Trophoblast cell (in vitro differentiated cells and primary cell): ENCODE data around the gene DCAF15.
"Not testable (repeated sequence)": the region's sequence is repeated elsewhere in the genome, so short reads cannot be mapped to it uniquely, and the experiment has no call there.

Source experiments
- DNase-seq, 2 donors: peaks; one replicate each; pipeline ENCODE4 v3.0.0-alpha.2; 2016
- H2AFZ ChIP-seq: 2 replicates; pipeline ENCODE4 v1.6.1; 2013; ENCODE audit warnings: low read length, moderate library complexity, mild to moderate bottlenecking; ENCODE audit not compliant: insufficient read depth, poor library complexity
- H2AK5ac ChIP-seq: 2 replicates; pipeline ENCODE4 v1.6.1; 2013; ENCODE audit warnings: mild to moderate bottlenecking, low read length
- H2BK120ac ChIP-seq: 2 replicates; pipeline ENCODE4 v1.6.1; 2013; ENCODE audit warnings: low read length, mild to moderate bottlenecking, moderate library complexity; ENCODE audit not compliant: insufficient read depth, poor library complexity
- H2BK12ac ChIP-seq: 2 replicates; pipeline ENCODE4 v1.6.1; 2013; ENCODE audit warnings: mild to moderate bottlenecking, low read length, moderate library complexity
- H2BK5ac ChIP-seq: 2 replicates; pipeline ENCODE4 v1.6.1; 2013; ENCODE audit warnings: low read length, low read depth, moderate library complexity, mild to moderate bottlenecking; ENCODE audit not compliant: poor library complexity
- H3K14ac ChIP-seq: 2 replicates; pipeline ENCODE4 v1.6.1; 2013; ENCODE audit warnings: mild to moderate bottlenecking, low read length
- H3K18ac ChIP-seq: 2 replicates; pipeline ENCODE4 v1.6.1; 2013; ENCODE audit warnings: mild to moderate bottlenecking, low read length
- H3K23ac ChIP-seq: 2 replicates; pipeline ENCODE4 v1.6.1; 2013; ENCODE audit warnings: low read length
- H3K27ac ChIP-seq: 2 replicates; pipeline ENCODE4 v1.5.1; 2013; ENCODE audit warnings: low read depth, mild to moderate bottlenecking, inconsistent platforms, low read length, moderate library complexity
- H3K27me3 ChIP-seq: 2 replicates; pipeline ENCODE4 v1.6.1; 2013; ENCODE audit warnings: inconsistent platforms, mild to moderate bottlenecking, low read length, moderate library complexity; ENCODE audit not compliant: insufficient read depth
- H3K36me3 ChIP-seq, 2 experiments: 1 replicate in 1 of 2; 2 replicates in 1 of 2; pipeline ENCODE4 v1.6.1; 2013; ENCODE audit warnings: low read length in 2 of 2, mild to moderate bottlenecking in 2 of 2, moderate library complexity in 1 of 2; ENCODE audit not compliant: insufficient read depth in 2 of 2, control insufficient read depth in 1 of 2
- H3K4ac ChIP-seq: 2 replicates; pipeline ENCODE4 v1.6.1; 2013; ENCODE audit warnings: low read depth, mild to moderate bottlenecking, low read length, moderate library complexity
- H3K4me1 ChIP-seq, 2 experiments: 1 replicate in 1 of 2; 2 replicates in 1 of 2; pipeline ENCODE4 v1.6.1; 2013; ENCODE audit warnings: low read length in 2 of 2, mild to moderate bottlenecking in 2 of 2, moderate library complexity in 1 of 2; ENCODE audit not compliant: insufficient read depth in 2 of 2, control insufficient read depth in 1 of 2
- H3K4me2 ChIP-seq: 2 replicates; pipeline ENCODE4 v1.6.1; 2013; ENCODE audit warnings: inconsistent platforms, mild to moderate bottlenecking, low read length, moderate library complexity
- H3K4me3 ChIP-seq: 2 replicates; pipeline ENCODE4 v1.5.1; 2013; ENCODE audit warnings: mild to moderate bottlenecking, low read depth, low read length, inconsistent platforms
- H3K79me1 ChIP-seq: one replicate; pipeline ENCODE4 v1.6.1; 2013; ENCODE audit warnings: low read length
- H3K79me2 ChIP-seq: 2 replicates; pipeline ENCODE4 v1.6.1; 2013; ENCODE audit warnings: low read length, mild to moderate bottlenecking; ENCODE audit not compliant: control insufficient read depth, insufficient read depth, poor library complexity
- H3K9ac ChIP-seq: 2 replicates; pipeline ENCODE4 v1.6.1; 2013; ENCODE audit warnings: mild to moderate bottlenecking, low read length
- H3K9me3 ChIP-seq: 2 replicates; pipeline ENCODE4 v1.6.1; 2013; ENCODE audit warnings: low read depth, mild to moderate bottlenecking, control low read depth, inconsistent platforms, low read length; ENCODE audit not compliant: insufficient read depth
- H4K12ac ChIP-seq: 2 replicates; pipeline ENCODE4 v1.6.1; 2013; ENCODE audit warnings: low read depth, mild to moderate bottlenecking, low read length, moderate library complexity
- H4K8ac ChIP-seq: 2 replicates; pipeline ENCODE4 v1.6.1; 2013; ENCODE audit warnings: low read depth, mild to moderate bottlenecking, low read length, moderate library complexity
- H4K91ac ChIP-seq: one replicate; pipeline ENCODE4 v1.6.1; 2013; ENCODE audit warnings: low read depth, mild to moderate bottlenecking, low read length, moderate library complexity
- WGBS: extraction: QIAGEN DNeasy Blood & Tissue Kit; methylation state at CpG from one replicate; pipeline ENCODE4 v1.1.7; 2013; ENCODE audit warnings: missing lambda C conversion rate; ENCODE audit not compliant: insufficient read length, insufficient coverage; ENCODE audit errors: extremely low coverage; 5-methylcytosine and 5-hydroxymethylcytosine counted together

The DCAF15 gene

GRCh38 chr19:13966684-13967128 is 14.4 kb downstream of the DCAF15 start:
- no peak for DNase-seq
- H3K4me3 ChIP-seq, result no peak overlapping the region
- no peak overlapping the region for H2AK5ac ChIP-seq
- no peak overlapping the region for H3K4me2 ChIP-seq
- H2BK5ac ChIP-seq, result no peak overlapping the region
- WGBS, result no CpG with 5 or more reads among the region's 14 CpGs
- H3K79me2 ChIP-seq, result no peaks in the 10 kb centered on the region
- no peak overlapping the region for H3K18ac ChIP-seq
- no peak overlapping the region for H3K27ac ChIP-seq
- H3K9ac ChIP-seq, result peak overlapping the region; percentile 22
- no peak overlapping the region for H4K91ac ChIP-seq
- no peak overlapping the region for H2BK12ac ChIP-seq
- no peaks in the 10 kb centered on the region for H3K27me3 ChIP-seq
- no peak overlapping the region for H3K4ac ChIP-seq
- H4K12ac ChIP-seq, result no peak overlapping the region
- H2AFZ ChIP-seq, result no peak overlapping the region
- H3K79me1 ChIP-seq, result no peaks in the 10 kb centered on the region
- no peak overlapping the region for H4K8ac ChIP-seq
- H3K23ac ChIP-seq, result no peak overlapping the region
- peaks cover 7% of the 10 kb centered on the region for H3K9me3 ChIP-seq
- no peaks in the 10 kb centered on the region for H3K4me1 ChIP-seq
- H3K14ac ChIP-seq, result no peak overlapping the region
- peaks cover 68 to 70% of the 10 kb centered on the region in 2 experiments for H3K36me3 ChIP-seq
- H2BK120ac ChIP-seq, result no peak overlapping the region

- H3K27me3 ChIP-seq, H3K27ac ChIP-seq, H3K9me3 ChIP-seq, H3K23ac ChIP-seq, H2BK120ac ChIP-seq, H2AFZ ChIP-seq, H2BK5ac ChIP-seq, H3K4ac ChIP-seq, H3K79me2 ChIP-seq, H4K91ac ChIP-seq, H3K4me1 ChIP-seq, H2BK12ac ChIP-seq, H4K12ac ChIP-seq, H3K18ac ChIP-seq, H2AK5ac ChIP-seq, H4K8ac ChIP-seq, H3K4me3 ChIP-seq, H3K4me2 ChIP-seq, DNase-seq, H3K79me1 ChIP-seq, H3K14ac ChIP-seq: not testable (repeated sequence)
- Histone ChIP-seq H3K36me3 (peaks cover 64 to 66% of the 10 kb centered on the region in 2 experiments), H3K9ac (peak overlapping the region; percentile 22)
- no CpG with 5 or more reads among the region's 8 CpGs for WGBS
These were observed 14.9 kb downstream of the DCAF15 start for GRCh38 chr19:13967206-13967605.

- Histone ChIP-seq H3K79me1 (no peaks in the 10 kb centered on the region), H2BK120ac (no peak overlapping the region), H3K9ac (no peak overlapping the region), H3K9me3 (peaks cover 7% of the 10 kb centered on the region), H3K27ac (no peak overlapping the region), H2AK5ac (no peak overlapping the region), H4K12ac (no peak overlapping the region), H2BK5ac (no peak overlapping the region), H4K91ac (no peak overlapping the region), H3K23ac (no peak overlapping the region), H3K4me2 (no peak overlapping the region), H3K18ac (no peak overlapping the region), H2BK12ac (no peak overlapping the region), H4K8ac (no peak overlapping the region), H3K4me3 (no peak overlapping the region), H3K27me3 (no peaks in the 10 kb centered on the region), H3K36me3 (peaks cover 67 to 69% of the 10 kb centered on the region in 2 experiments), H3K4me1 (no peaks in the 10 kb centered on the region), H3K14ac (no peak overlapping the region), H3K4ac (no peak overlapping the region), H3K79me2 (no peaks in the 10 kb centered on the region), H2AFZ (no peak overlapping the region)
- DNase-seq, result no peak
- no CpG with 5 or more reads among the region's 22 CpGs for whole genome bisulfite sequencing
These were observed 16.1 kb downstream of the DCAF15 start for GRCh38 chr19:13968383-13968935.

DNA sequence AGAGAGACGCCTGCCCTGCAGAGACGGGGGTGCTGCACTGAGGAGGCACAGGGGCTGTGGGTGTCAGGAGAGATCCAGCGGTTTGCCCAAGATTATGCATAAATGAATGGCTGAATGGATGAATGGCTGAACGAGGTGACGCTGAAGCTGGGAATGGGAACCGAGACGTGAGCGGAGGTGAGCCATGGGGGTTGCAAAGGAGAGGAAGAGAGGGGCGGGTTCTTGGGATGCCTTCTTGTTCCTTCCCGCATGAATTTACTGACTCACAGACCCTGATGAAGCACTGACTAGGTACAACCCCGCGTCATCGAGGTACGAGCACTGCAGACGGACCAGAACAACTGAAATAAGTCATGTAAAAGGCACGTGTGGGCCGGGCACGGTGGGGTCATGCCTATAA is 16.7 kb downstream of the DCAF15 start:
- H2AFZ ChIP-seq, result no peak overlapping the region
- no peak overlapping the region for H2BK120ac ChIP-seq
- H3K36me3 ChIP-seq, result peaks cover 62 to 65% of the 10 kb centered on the region in 2 experiments
- H3K4me3 ChIP-seq, result no peak overlapping the region
- H3K27me3 ChIP-seq, result no peaks in the 10 kb centered on the region
- no peak overlapping the region for H2AK5ac ChIP-seq
- H3K4me1 ChIP-seq, result no peaks in the 10 kb centered on the region
- H3K79me2 ChIP-seq, result no peaks in the 10 kb centered on the region
- H3K14ac ChIP-seq, result no peak overlapping the region
- no peak overlapping the region for H2BK12ac ChIP-seq
- peaks cover 7% of the 10 kb centered on the region for H3K9me3 ChIP-seq
- H4K91ac ChIP-seq, result no peak overlapping the region
- no peak overlapping the region for H4K8ac ChIP-seq
- no peaks in the 10 kb centered on the region for H3K79me1 ChIP-seq
- H3K23ac ChIP-seq, result no peak overlapping the region
- H3K4me2 ChIP-seq, result no peak overlapping the region
- H4K12ac ChIP-seq, result no peak overlapping the region
- H3K27ac ChIP-seq, result no peak overlapping the region
- no peak overlapping the region for H2BK5ac ChIP-seq
- DNase-seq, result no peak
- no CpG with 5 or more reads among the region's 18 CpGs for WGBS
- H3K4ac ChIP-seq, result no peak overlapping the region
- H3K9ac ChIP-seq, result no peak overlapping the region
- no peak overlapping the region for H3K18ac ChIP-seq
